ENCODE measurements around the gene RPS15. TPM values are rescaled to one million over a fixed set of nuclear protein-coding genes. Genes with fewer than 3 reads are reported as not detected.
A peak's percentile ranks its signal among the peaks of the same experiment; 100 is the strongest.

RPS15 gene
- total and polyA plus RNA-seq, 4 donors = 296 to 954 (median 414) TPM

- peak within 1 kb of the TSS; percentile 73 to 89 for H3K27ac ChIP-seq (ENCODE audit: low read depth in 1 of 2, low read length in 2 of 2)
- no peaks in the 10 kb centered on the region for H3K9me3 ChIP-seq (ENCODE audit: control insufficient read depth in 4 of 4, low read length in 3 of 4)
- H3K4me3 ChIP-seq (ENCODE audit: low read depth in 1 of 3, low read length in 3 of 3) = peak within 1 kb of the TSS; percentile 51 to 94 (median 72)
- peak; percentile 38 for TF ChIP-seq CTCF (IDR thresholded peaks at IDR 0.05; ENCODE audit: low read depth, low read length, missing input control)
- no peak for TF ChIP-seq FOXA2 (IDR thresholded peaks at IDR 0.05)
- under 1% methylated on average over 87 of the region's 87 CpGs for WGBS
- H3K9ac ChIP-seq (ENCODE audit: low read depth in 1 of 2, low read length in 2 of 2) = peak within 1 kb of the TSS; percentile 64 to 70
- H3K4me1 ChIP-seq (ENCODE audit: control insufficient read depth in 4 of 4, insufficient read depth in 4 of 4, low read length in 3 of 4) = peaks cover 18 to 49% (median 33%) of the 10 kb centered on the region in 4 donors
- DNase-seq (ENCODE audit: low spot score) = no peak
- no peaks in the 10 kb centered on the region for H3K27me3 ChIP-seq (ENCODE audit: control insufficient read depth in 4 of 4, insufficient read depth in 4 of 4, low read length in 3 of 4)
- H3K36me3 ChIP-seq (ENCODE audit: control insufficient read depth in 4 of 4, insufficient read depth in 3 of 4, low read depth in 1 of 4, low read length in 3 of 4) = peaks cover 0 to 6% (median 2%) of the 10 kb centered on the region in 4 donors
Observed at GRCh38 chr19:1401138-1401888, 36.9 kb upstream of the RPS15 start, which contains the start of gene GAMT. Gene GAMT, minus strand, starts transcription at chr19:1401542. Its CDS starts 66 bp downstream, at chr19:1401476.

GRCh38 chr19:1401889-1402217 lies 36.3 kb upstream of the RPS15 start:
- no peak for DNase-seq (ENCODE audit: low spot score)

More at GRCh38 chr19:1401889-1402217, 36.3 kb upstream of the RPS15 start:
- WGBS = 57% methylated on average over 11 of the region's 11 CpGs
- no peaks in the 10 kb centered on the region for H3K27me3 ChIP-seq (ENCODE audit: control insufficient read depth in 4 of 4, insufficient read depth in 4 of 4, low read length in 3 of 4)
- H3K4me1 ChIP-seq (ENCODE audit: control insufficient read depth in 4 of 4, insufficient read depth in 4 of 4, low read length in 3 of 4) = peaks cover 14 to 47% (median 32%) of the 10 kb centered on the region in 4 donors
- H3K36me3 ChIP-seq (ENCODE audit: control insufficient read depth in 4 of 4, insufficient read depth in 3 of 4, low read depth in 1 of 4, low read length in 3 of 4) = peaks cover 0 to 6% (median 2%) of the 10 kb centered on the region in 4 donors
- no peak for TF ChIP-seq TAF1 (conservative IDR thresholded peaks at IDR 0.05)
- no peak for TF ChIP-seq MAX (IDR thresholded peaks at IDR 0.05)
- no peak for TF ChIP-seq ATF3 (IDR thresholded peaks at IDR 0.05)
- no peak for TF ChIP-seq CTCF (IDR thresholded peaks at IDR 0.05; ENCODE audit: low read depth, low read length, missing input control)
- no peak for TF ChIP-seq HNF4G (IDR thresholded peaks at IDR 0.05)
- TF ChIP-seq FOXA2 (IDR thresholded peaks at IDR 0.05) = no peak
- no peak for TF ChIP-seq FOXA1 (IDR thresholded peaks at IDR 0.05)
- TF ChIP-seq GABPA (IDR thresholded peaks at IDR 0.05 in 1 of 2, conservative IDR thresholded peaks at IDR 0.05 in 1 of 2) = no peak
- no peak for TF ChIP-seq EGR1 (IDR thresholded peaks at IDR 0.05; ENCODE audit: low read depth in 2 of 2)
- TF ChIP-seq JUND (IDR thresholded peaks at IDR 0.05) = no peak
- TF ChIP-seq SP1 (IDR thresholded peaks at IDR 0.05) = no peak
- no peak for TF ChIP-seq HNF4A (conservative IDR thresholded peaks at IDR 0.05)
- TF ChIP-seq REST (IDR thresholded peaks at IDR 0.05) = no peak
- no peak for TF ChIP-seq NR2F2 (IDR thresholded peaks at IDR 0.05)
- peak overlapping the region in 2 of 3 donors; percentile 58 to 94 for H3K4me3 ChIP-seq (ENCODE audit: low read depth in 1 of 3, low read length in 3 of 3)
- peak overlapping the region; percentile 14 to 70 for H3K9ac ChIP-seq (ENCODE audit: low read depth in 1 of 2, low read length in 2 of 2)
- peak overlapping the region in 1 of 2 donors; percentile 89 for H3K27ac ChIP-seq (ENCODE audit: low read depth in 1 of 2, low read length in 2 of 2)
- no peaks in the 10 kb centered on the region for H3K9me3 ChIP-seq (ENCODE audit: control insufficient read depth in 4 of 4, low read length in 3 of 4)
